Neural progenitor cell (in vitro differentiated cells): ENCODE data around the gene SIRPB2. TPM values are rescaled to one million over a fixed set of nuclear protein-coding genes. Genes with fewer than 3 reads are reported as not detected.

Source experiments
- DNase-seq: peaks from one replicate; pipeline ENCODE4 v3.0.0-alpha.2; 2016; ENCODE audit warnings: low spot score
- H2AFZ ChIP-seq: fragments of 200-600 bp; sonication (generic); replicated peaks from 2 replicates; pipeline ENCODE4 v1.6.1; 2016; ENCODE audit warnings: antibody characterized with exemption
- H3F3A ChIP-seq: fragments of 200-600 bp; sonication (generic); 2 replicates; pipeline ENCODE4 v1.6.1; 2016; ENCODE audit warnings: antibody characterized with exemption, low read depth
- H3K27ac ChIP-seq: fragments of 200-600 bp; sonication (generic); 2 replicates; pipeline ENCODE4 v1.5.1; 2016; ENCODE audit warnings: mild to moderate bottlenecking
- H3K27me3 ChIP-seq: fragments of 200-600 bp; sonication (generic); 2 replicates; pipeline ENCODE4 v1.6.1; 2016; ENCODE audit warnings: mild to moderate bottlenecking, moderate library complexity
- H3K36me3 ChIP-seq: fragments of 200-600 bp; sonication (generic); 2 replicates; pipeline ENCODE4 v1.5.1; 2016
- H3K4me1 ChIP-seq: fragments of 200-600 bp; sonication (generic); 2 replicates; pipeline ENCODE4 v1.6.1; 2016; ENCODE audit warnings: mixed run types
- H3K4me2 ChIP-seq: fragments of 200-600 bp; sonication (generic); 2 replicates; pipeline ENCODE4 v1.6.1; 2016
- H3K4me3 ChIP-seq: fragments of 200-600 bp; sonication (generic); 2 replicates; pipeline ENCODE4 v1.5.1; 2016
- H3K79me2 ChIP-seq: fragments of 200-600 bp; sonication (generic); 2 replicates; pipeline ENCODE4 v1.6.1; 2016; ENCODE audit warnings: low read depth
- H3K9ac ChIP-seq: fragments of 200-600 bp; sonication (generic); 2 replicates; pipeline ENCODE4 v1.6.1; 2016
- H3K9me3 ChIP-seq: fragments of 200-600 bp; sonication (generic); 2 replicates; pipeline ENCODE4 v1.5.1; 2016; ENCODE audit warnings: low read depth
- H4K20me1 ChIP-seq: fragments of 200-600 bp; sonication (generic); 2 replicates; pipeline ENCODE4 v1.6.1; 2016; ENCODE audit warnings: low read depth
- H3K27ac Mint-ChIP-seq: 3 replicates; pipeline ENCODE4 v1.8.0; 2021; ENCODE audit warnings: mixed read lengths
- H3K27me3 Mint-ChIP-seq: 2 replicates; pipeline ENCODE4 v1.8.0; 2022; ENCODE audit warnings: low read depth, mild to moderate bottlenecking, inconsistent platforms, moderate library complexity, mixed read lengths; ENCODE audit not compliant: insufficient read depth
- H3K36me3 Mint-ChIP-seq: 3 replicates; pipeline ENCODE4 v1.8.0; 2021; ENCODE audit warnings: mixed read lengths
- H3K4me1 Mint-ChIP-seq: 3 replicates; pipeline ENCODE4 v1.8.0; 2021; ENCODE audit warnings: mixed read lengths
- H3K4me3 Mint-ChIP-seq: 3 replicates; pipeline ENCODE4 v1.8.0; 2021; ENCODE audit warnings: mild to moderate bottlenecking, moderate library complexity, mixed read lengths
- H3K9me3 Mint-ChIP-seq: 3 replicates; pipeline ENCODE4 v1.8.0; 2020; ENCODE audit warnings: mixed read lengths
- CTCF ChIP-seq: fragments of 200-600 bp; sonication (generic); IDR thresholded peaks from 2 replicates; pipeline ENCODE4 v1.5.1; 2017; ENCODE audit warnings: antibody characterized with exemption, mild to moderate bottlenecking
- EZH2 ChIP-seq: fragments of 200-600 bp; sonication (generic); IDR thresholded peaks from 2 replicates; pipeline ENCODE4 v1.6.1; 2017; ENCODE audit warnings: antibody characterized with exemption, mild to moderate bottlenecking, moderate library complexity
- EZH2phosphoT487 ChIP-seq: fragments of 200-600 bp; sonication (generic); IDR thresholded peaks from 2 replicates; pipeline ENCODE4 v1.6.1; 2017; ENCODE audit warnings: antibody characterized with exemption
- total RNA-seq: library from RNA; depleted of rRNA; stranded (reverse); fragments of >200 nt; gene quantifications from 2 replicates; pipeline ENCODE4 v1.2.3, GENCODE V29; 2015; ENCODE audit warnings: low replicate concordance

SIRPB2 gene
- total RNA-seq, 1 donor from 2014 or later, result not detected

- DNase-seq, result no peak
- H3K79me2 ChIP-seq, result peaks cover under 1% of the 10 kb centered on the region
- Mint-ChIP-seq H3K4me1 (peaks cover 11% of the 10 kb centered on the region), H3K36me3 (no peaks in the 10 kb centered on the region), H3K27me3 (peaks cover 8% of the 10 kb centered on the region), H3K27ac (no peak overlapping the region), H3K9me3 (no peaks in the 10 kb centered on the region), H3K4me3 (no peak overlapping the region)
- TF ChIP-seq CTCF (no peak), EZH2phosphoT487 (no peak), EZH2 (no peak)
- no peaks in the 10 kb centered on the region for H3K4me1 ChIP-seq
- H4K20me1 ChIP-seq, result no peaks in the 10 kb centered on the region
- no peak overlapping the region for H3K27ac ChIP-seq
- no peak overlapping the region for H3K4me3 ChIP-seq
- H2AFZ ChIP-seq, result no peak overlapping the region
- H3F3A ChIP-seq, result no peaks in the 10 kb centered on the region
- H3K9me3 ChIP-seq, result no peaks in the 10 kb centered on the region
- no peaks in the 10 kb centered on the region for H3K27me3 ChIP-seq
- H3K9ac ChIP-seq, result no peak overlapping the region
- H3K36me3 ChIP-seq, result no peaks in the 10 kb centered on the region
- H3K4me2 ChIP-seq, result no peak overlapping the region
Observed at GRCh38 chr20:1471242-1471641, 20.0 kb downstream of the SIRPB2 start.

DNA sequence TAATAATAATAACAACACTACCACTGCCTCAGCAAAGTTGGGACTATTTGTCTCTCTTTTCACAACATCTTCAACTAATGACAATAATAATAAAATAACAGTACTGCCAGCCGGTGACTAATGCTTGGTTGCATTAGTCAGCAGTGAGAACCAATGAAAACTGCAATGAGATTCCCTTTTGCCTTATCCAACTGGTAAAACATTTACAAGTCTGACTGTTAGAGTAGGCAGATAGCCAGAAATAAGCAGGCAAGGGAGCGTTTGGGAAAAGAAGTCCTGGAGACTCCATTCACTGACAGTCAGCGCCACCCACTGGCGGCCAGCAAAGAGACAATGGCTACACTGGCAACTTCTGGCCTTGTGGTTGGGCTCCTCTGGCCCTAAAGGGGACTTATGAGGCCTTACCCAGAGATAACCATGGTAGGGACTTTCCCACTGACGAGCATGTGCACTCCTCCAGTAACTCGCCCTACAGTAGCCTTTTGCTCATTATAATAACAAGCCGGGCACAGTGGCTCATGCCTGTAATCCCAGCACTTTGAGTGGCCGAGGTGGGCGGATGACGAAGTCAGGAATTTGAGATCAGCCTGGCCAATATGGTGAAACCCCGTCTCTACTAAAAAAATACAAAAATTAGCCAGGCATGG is 21.2 kb downstream of the SIRPB2 start:
- Histone ChIP-seq H3F3A (no peaks in the 10 kb centered on the region), H3K36me3 (no peaks in the 10 kb centered on the region), H3K9me3 (no peaks in the 10 kb centered on the region), H3K9ac (no peak overlapping the region), H3K4me3 (no peak overlapping the region), H3K4me2 (no peak overlapping the region), H3K4me1 (peaks cover 6% of the 10 kb centered on the region), H4K20me1 (peaks cover 11% of the 10 kb centered on the region), H2AFZ (peak overlapping the region; percentile 71), H3K27me3 (no peaks in the 10 kb centered on the region), H3K27ac (no peak overlapping the region), H3K79me2 (peaks cover 12% of the 10 kb centered on the region)
- TF ChIP-seq EZH2phosphoT487, result no peak
- peak; percentile 85 for TF ChIP-seq CTCF
- TF ChIP-seq EZH2, result no peak
- no peak overlapping the region for H3K4me3 Mint-ChIP-seq
- H3K4me1 Mint-ChIP-seq, result peaks cover 19% of the 10 kb centered on the region
- DNase-seq, result peak; percentile 87
- no peaks in the 10 kb centered on the region for H3K9me3 Mint-ChIP-seq
- H3K36me3 Mint-ChIP-seq, result no peaks in the 10 kb centered on the region
- peaks cover 10% of the 10 kb centered on the region for H3K27me3 Mint-ChIP-seq
- H3K27ac Mint-ChIP-seq, result no peak overlapping the region

DNA sequence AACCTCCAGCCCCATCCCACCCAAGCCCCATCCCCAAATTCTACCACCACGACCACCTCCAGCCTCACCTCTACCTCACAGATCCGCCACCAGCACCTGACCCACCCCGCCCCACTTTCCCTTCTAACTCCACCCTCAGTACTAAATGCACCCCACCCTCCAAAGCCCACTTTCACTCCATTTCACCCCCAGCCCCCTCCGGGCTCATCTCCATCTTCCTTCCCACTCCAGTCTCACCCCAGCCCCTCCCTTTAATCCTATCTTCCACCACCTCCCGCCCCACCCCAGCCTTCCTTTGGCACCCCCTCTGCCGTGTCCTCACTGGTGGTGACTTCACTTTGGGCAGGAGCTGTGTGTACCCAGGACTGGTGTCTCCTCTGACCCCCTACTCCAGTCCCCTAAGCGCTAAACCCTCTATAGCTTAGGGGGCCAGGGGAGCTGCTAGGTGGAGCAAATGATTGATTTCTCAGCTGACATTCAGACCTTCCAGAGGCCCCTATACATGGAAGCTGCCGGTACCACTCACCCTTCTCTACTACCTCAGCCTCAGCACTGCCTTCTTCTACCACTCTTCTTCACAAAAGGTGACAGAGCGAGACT is 21.8 kb downstream of the SIRPB2 start:
- H3F3A ChIP-seq, result no peaks in the 10 kb centered on the region
- H4K20me1 ChIP-seq, result peaks cover 17% of the 10 kb centered on the region
- no peaks in the 10 kb centered on the region for H3K27me3 ChIP-seq
- TF ChIP-seq EZH2 (no peak), EZH2phosphoT487 (no peak), CTCF (no peak)
- no peak overlapping the region for H3K4me3 Mint-ChIP-seq
- H3K9me3 ChIP-seq, result no peaks in the 10 kb centered on the region
- peaks cover 23% of the 10 kb centered on the region for H3K4me1 Mint-ChIP-seq
- no peak overlapping the region for H2AFZ ChIP-seq
- H3K9me3 Mint-ChIP-seq, result no peaks in the 10 kb centered on the region
- no peak for DNase-seq
- H3K79me2 ChIP-seq, result peaks cover 19% of the 10 kb centered on the region
- H3K4me3 ChIP-seq, result no peak overlapping the region
- H3K36me3 Mint-ChIP-seq, result no peaks in the 10 kb centered on the region
- H3K36me3 ChIP-seq, result no peaks in the 10 kb centered on the region
- H3K4me2 ChIP-seq, result no peak overlapping the region
- H3K27ac Mint-ChIP-seq, result no peak overlapping the region
- H3K4me1 ChIP-seq, result peaks cover 6% of the 10 kb centered on the region
- peaks cover 10% of the 10 kb centered on the region for H3K27me3 Mint-ChIP-seq
- H3K27ac ChIP-seq, result no peak overlapping the region
- H3K9ac ChIP-seq, result no peak overlapping the region
